Gastrocnemius medialis (tissue), 4 donors: ENCODE results near the gene SYF2.

Experiments
- POLR2A ChIP-seq, 2 donors: fragments of 450-650 bp; IDR thresholded peaks; one replicate each; pipeline ENCODE4 v1.6.1; 2017; ENCODE audit warnings: antibody characterized with exemption in 2 of 2, mild to moderate bottlenecking in 2 of 2, moderate library complexity in 2 of 2
- TF ChIP-seq, protein P1 (sequence below), 5 experiments: fragments of 450-650 bp in 3 of 5; fragments of 200-600 bp in 2 of 5; sonication (generic) in 2 of 5; IDR thresholded peaks in 4 of 5; conservative IDR thresholded peaks in 1 of 5; 1 replicate in 4 of 5; 2 replicates in 1 of 5; pipeline ENCODE4 v1.5.1; 2016 to 2019; ENCODE audit warnings: antibody characterized with exemption in 5 of 5, mild to moderate bottlenecking in 3 of 5, moderate library complexity in 3 of 5

DNA sequence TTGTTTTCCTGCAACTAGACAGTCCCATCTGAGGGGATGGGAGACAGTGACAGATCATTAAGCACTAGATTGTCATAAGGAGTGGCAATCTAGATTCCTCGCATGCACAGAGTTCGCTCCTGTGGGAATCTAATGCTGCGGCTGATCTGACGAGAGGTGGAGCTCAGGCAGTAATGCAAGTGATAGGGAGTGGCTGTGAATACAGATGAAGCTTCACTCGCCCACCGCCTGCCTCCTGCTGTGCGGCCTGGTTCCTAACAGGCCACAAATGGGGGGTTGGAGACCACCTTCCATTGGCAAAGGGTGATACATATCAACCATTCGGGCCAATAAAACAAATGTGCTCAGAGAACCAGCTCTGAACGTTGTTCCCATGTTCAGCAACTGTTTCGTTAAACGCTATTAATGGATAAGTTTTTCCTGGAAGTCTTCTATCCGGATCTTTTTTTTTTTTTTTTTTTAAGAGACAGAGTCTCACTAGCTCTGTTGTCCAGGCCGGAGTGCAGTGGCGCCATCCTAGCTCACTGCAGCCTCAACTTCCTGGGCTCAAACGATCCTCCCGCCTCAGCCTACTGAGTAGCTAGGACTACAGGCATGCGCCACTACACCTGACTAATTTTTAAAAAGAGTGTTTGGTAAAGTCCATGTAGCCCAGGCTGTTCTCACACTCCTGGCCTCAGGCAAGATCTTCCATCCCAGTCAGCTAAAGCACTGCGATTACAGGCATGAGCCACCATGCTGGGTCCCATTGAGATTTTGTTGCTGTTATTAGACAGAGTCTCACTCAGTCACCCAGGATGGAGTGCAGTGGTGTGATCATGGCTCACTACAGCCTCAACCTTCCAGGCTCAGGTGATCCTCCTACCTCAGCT is 23.6 kb upstream of the SYF2 start:
- TF ChIP-seq POLR2A (IDR thresholded peaks at IDR 0.05): no peak
- TF ChIP-seq, protein P1, sequence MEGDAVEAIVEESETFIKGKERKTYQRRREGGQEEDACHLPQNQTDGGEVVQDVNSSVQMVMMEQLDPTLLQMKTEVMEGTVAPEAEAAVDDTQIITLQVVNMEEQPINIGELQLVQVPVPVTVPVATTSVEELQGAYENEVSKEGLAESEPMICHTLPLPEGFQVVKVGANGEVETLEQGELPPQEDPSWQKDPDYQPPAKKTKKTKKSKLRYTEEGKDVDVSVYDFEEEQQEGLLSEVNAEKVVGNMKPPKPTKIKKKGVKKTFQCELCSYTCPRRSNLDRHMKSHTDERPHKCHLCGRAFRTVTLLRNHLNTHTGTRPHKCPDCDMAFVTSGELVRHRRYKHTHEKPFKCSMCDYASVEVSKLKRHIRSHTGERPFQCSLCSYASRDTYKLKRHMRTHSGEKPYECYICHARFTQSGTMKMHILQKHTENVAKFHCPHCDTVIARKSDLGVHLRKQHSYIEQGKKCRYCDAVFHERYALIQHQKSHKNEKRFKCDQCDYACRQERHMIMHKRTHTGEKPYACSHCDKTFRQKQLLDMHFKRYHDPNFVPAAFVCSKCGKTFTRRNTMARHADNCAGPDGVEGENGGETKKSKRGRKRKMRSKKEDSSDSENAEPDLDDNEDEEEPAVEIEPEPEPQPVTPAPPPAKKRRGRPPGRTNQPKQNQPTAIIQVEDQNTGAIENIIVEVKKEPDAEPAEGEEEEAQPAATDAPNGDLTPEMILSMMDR (IDR thresholded peaks at IDR 0.05 in 4 of 5, conservative IDR thresholded peaks at IDR 0.05 in 1 of 5): no peak
